ENCODE results near the gene PHC2. TPM values are rescaled to one million over a fixed set of nuclear protein-coding genes. Genes with fewer than 3 reads are reported as not detected.

Gene PHC2
- polyA plus RNA-seq, 1 donor (not counting 4 experiments of a cell fraction or from before 2014, with no cell fraction given): 51.7 TPM

GRCh38 chr1:33462405-33463164, 31.7 kb upstream of the PHC2 start:
- peaks cover 2% of the 10 kb centered on the region for H3K9me1 ChIP-seq (ENCODE audit: control insufficient read depth, extremely low read depth, insufficient read depth, low read length)
- no peak overlapping the region for H3K4me2 ChIP-seq (ENCODE audit: control insufficient read depth, extremely low read depth, insufficient read depth, low read depth, low read length)
- H3K36me3 ChIP-seq (ENCODE audit: control insufficient read depth in 2 of 2, extremely low read depth in 1 of 2, insufficient read depth in 2 of 2, low read length in 2 of 2): no peaks in the 10 kb centered on the region
- FAIRE-seq: no peak
- no peaks in the 10 kb centered on the region for H4K20me1 ChIP-seq (ENCODE audit: control insufficient read depth, extremely low read depth, insufficient read depth, low read length)
- peaks cover 22% of the 10 kb centered on the region for H3K4me1 ChIP-seq (ENCODE audit: control insufficient read depth, extremely low read depth, insufficient read depth, low read length)
- H3K9me3 ChIP-seq (ENCODE audit: control insufficient read depth, low read depth, low read length): no peaks in the 10 kb centered on the region
- no peak for TF ChIP-seq EZH2 (IDR thresholded peaks at IDR 0.05; ENCODE audit: low read length)
- no peak for TF ChIP-seq CTCF (optimal IDR thresholded peaks at IDR 0.05 in 1 of 3, IDR thresholded peaks at IDR 0.05 in 1 of 3, conservative IDR thresholded peaks at IDR 0.05 in 1 of 3; ENCODE audit: extremely low read depth in 1 of 3, insufficient read depth in 2 of 3, low read length in 3 of 3)
- no peak for DNase-seq (ENCODE audit: low read depth, low spot score)
- dilution Hi-C loops (cut with MboI; ENCODE audit: extremely low pct_ligation_motif_present, low sequenced_read_pairs): no loop called here
- H3K4me3 ChIP-seq (ENCODE audit: control insufficient read depth in 2 of 3, extremely low read depth in 1 of 3, insufficient read depth in 2 of 3, low read depth in 1 of 3, low read length in 3 of 3): no peak overlapping the region
- H3K27ac ChIP-seq (ENCODE audit: control insufficient read depth, insufficient read depth, low read length): no peak overlapping the region
- no peak overlapping the region for H2AFZ ChIP-seq (ENCODE audit: control insufficient read depth, low read length)
- H3K79me2 ChIP-seq (ENCODE audit: control insufficient read depth, insufficient read depth, low read length): no peaks in the 10 kb centered on the region
- no peak overlapping the region for H3K9ac ChIP-seq (ENCODE audit: control insufficient read depth, extremely low read depth, insufficient read depth, low read length)
- no peaks in the 10 kb centered on the region for H3K27me3 ChIP-seq (ENCODE audit: control insufficient read depth, extremely low read depth, insufficient read depth, low read length)

- TF ChIP-seq EZH2 (IDR thresholded peaks at IDR 0.05; ENCODE audit: low read length) (no peak), CTCF (optimal IDR thresholded peaks at IDR 0.05 in 1 of 3, IDR thresholded peaks at IDR 0.05 in 1 of 3, conservative IDR thresholded peaks at IDR 0.05 in 1 of 3; ENCODE audit: extremely low read depth in 1 of 3, insufficient read depth in 2 of 3, low read length in 3 of 3) (no peak)
- no peak for FAIRE-seq
- no peak overlapping the region for H3K4me3 ChIP-seq (ENCODE audit: control insufficient read depth in 2 of 3, extremely low read depth in 1 of 3, insufficient read depth in 2 of 3, low read depth in 1 of 3, low read length in 3 of 3)
- H3K4me1 ChIP-seq (ENCODE audit: control insufficient read depth, extremely low read depth, insufficient read depth, low read length): peaks cover 25% of the 10 kb centered on the region
- no peaks in the 10 kb centered on the region for H3K36me3 ChIP-seq (ENCODE audit: control insufficient read depth in 2 of 2, extremely low read depth in 1 of 2, insufficient read depth in 2 of 2, low read length in 2 of 2)
- H3K9me1 ChIP-seq (ENCODE audit: control insufficient read depth, extremely low read depth, insufficient read depth, low read length): peaks cover 2% of the 10 kb centered on the region
- H3K79me2 ChIP-seq (ENCODE audit: control insufficient read depth, insufficient read depth, low read length): no peaks in the 10 kb centered on the region
- H4K20me1 ChIP-seq (ENCODE audit: control insufficient read depth, extremely low read depth, insufficient read depth, low read length): no peaks in the 10 kb centered on the region
- H3K9ac ChIP-seq (ENCODE audit: control insufficient read depth, extremely low read depth, insufficient read depth, low read length): no peak overlapping the region
- H3K27ac ChIP-seq (ENCODE audit: control insufficient read depth, insufficient read depth, low read length): no peak overlapping the region
- H2AFZ ChIP-seq (ENCODE audit: control insufficient read depth, low read length): no peak overlapping the region
- no peak for DNase-seq (ENCODE audit: low read depth, low spot score)
- no peak overlapping the region for H3K4me2 ChIP-seq (ENCODE audit: control insufficient read depth, extremely low read depth, insufficient read depth, low read depth, low read length)
- no peaks in the 10 kb centered on the region for H3K9me3 ChIP-seq (ENCODE audit: control insufficient read depth, low read depth, low read length)
- no peaks in the 10 kb centered on the region for H3K27me3 ChIP-seq (ENCODE audit: control insufficient read depth, extremely low read depth, insufficient read depth, low read length)
- dilution Hi-C loops (cut with MboI; ENCODE audit: extremely low pct_ligation_motif_present, low sequenced_read_pairs): no loop called here
These were observed 30.2 kb upstream of the PHC2 start for GRCh38 chr1:33460947-33461629.
